NCI-H446 (cell line): ENCODE measurements around the gene FAM53B.
"Not testable (repeated sequence)": the region's sequence is repeated elsewhere in the genome, so short reads cannot be mapped to it uniquely, and the experiment has no call there.

ENCODE experiments used
- DNase-seq, 2 experiments: peaks; one replicate each; lab custom pipeline; 2025; lab: John Stamatoyannopoulos, UW

The FAM53B gene

GRCh38 chr10:124597846-124598165, 146.4 kb downstream of the FAM53B start:
- no peak for DNase-seq

- DNase-seq: no peak
Measured at GRCh38 chr10:124596962-124597845, 147.0 kb downstream of the FAM53B start.

GRCh38 chr10:124596116-124596785, 147.9 kb downstream of the FAM53B start:
- DNase-seq: no peak

- no peak for DNase-seq
Measured at GRCh38 chr10:124595143-124595883, 148.9 kb downstream of the FAM53B start.

- no peak for DNase-seq
Measured at GRCh38 chr10:124594240-124594639, 149.9 kb downstream of the FAM53B start.

GRCh38 chr10:124593431-124593985, 150.7 kb downstream of the FAM53B start:
- DNase-seq: no peak

GRCh38 chr10:124592736-124593430, 151.3 kb downstream of the FAM53B start:
- no peak for DNase-seq

- DNase-seq: no peak
Measured at GRCh38 chr10:124592101-124592500, 152.1 kb downstream of the FAM53B start.

GRCh38 chr10:124591123-124591495, 153.1 kb downstream of the FAM53B start:
- no peak for DNase-seq

GRCh38 chr10:124590216-124591122, 153.7 kb downstream of the FAM53B start:
- no peak for DNase-seq

GRCh38 chr10:124589491-124590041, 154.6 kb downstream of the FAM53B start:
- peak in 1 of 2 experiments; percentile 30 for DNase-seq

- no peak for DNase-seq
Measured at GRCh38 chr10:124588736-124589490, 155.3 kb downstream of the FAM53B start.

GRCh38 chr10:124588341-124588735, 155.8 kb downstream of the FAM53B start:
- DNase-seq: not testable (repeated sequence)

GRCh38 chr10:124587811-124588211, 156.4 kb downstream of the FAM53B start:
- no peak for DNase-seq

- no peak for DNase-seq
Measured at GRCh38 chr10:124586142-124586541, 158.0 kb downstream of the FAM53B start.

- no peak for DNase-seq
Measured at GRCh38 chr10:124579011-124579399, 165.2 kb downstream of the FAM53B start.

- DNase-seq: no peak
Measured at GRCh38 chr10:124578231-124579010, 165.8 kb downstream of the FAM53B start.

GRCh38 chr10:124577651-124578050, 166.5 kb downstream of the FAM53B start:
- DNase-seq: no peak
